ENCODE measurements around the gene ZNF786. TPM values are rescaled to one million over a fixed set of nuclear protein-coding genes. Genes with fewer than 3 reads are reported as not detected.

Gene ZNF786
- total and polyA plus RNA-seq, 9 of the 15 experiments (the other 6 are each of a cell fraction or from before 2014, with no cell fraction given): 0.31 to 5.4 (median 3.0) TPM

DNA sequence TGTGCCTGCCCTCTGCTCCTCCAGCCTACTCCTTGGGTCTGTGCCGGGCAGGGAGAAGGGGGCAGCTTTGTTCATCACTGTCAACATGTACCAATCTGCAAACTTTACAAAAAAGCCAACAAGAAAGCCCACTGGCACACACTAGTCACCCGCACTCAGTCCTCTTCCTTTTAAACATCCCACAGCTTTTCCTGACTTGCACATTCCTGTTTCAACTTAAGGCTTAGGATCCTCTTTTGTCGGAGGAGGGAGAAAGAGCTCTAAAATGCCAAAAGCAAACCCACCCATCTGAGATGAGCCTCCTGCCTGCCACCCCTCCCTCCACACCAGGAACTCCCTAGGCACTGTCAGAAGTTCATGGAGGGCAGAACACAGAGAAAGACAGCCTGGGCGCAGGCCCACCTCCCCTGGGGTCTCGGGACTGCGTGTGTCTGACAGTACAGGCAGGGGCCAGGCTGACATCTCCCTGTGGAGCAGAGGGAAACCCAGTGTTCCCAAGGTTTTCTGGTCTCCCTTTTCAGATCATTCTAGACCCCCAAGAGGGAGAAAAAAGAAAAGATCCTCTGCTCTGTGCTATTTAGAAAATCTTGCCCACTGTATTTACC lies 67.7 kb downstream of the ZNF786 start:
- H3K9ac ChIP-seq (ENCODE audit: insufficient read depth in 1 of 2, low read depth in 2 of 2, low read length in 2 of 2): peak overlapping the region in 1 of 2 experiments; percentile 76; a peak in 1 of 4 replicates
- ChIA-PET POLR2A (interaction anchor here (0.5 to 1.0 kb wide), 2 partner anchors 12 to 21 kb away, joined by 3 read pairs; no protein-coding TSS in a partner anchor), CTCF (ENCODE audit: low intra/inter-chr PET ratio) (no interaction called here)
- FAIRE-seq (no peak), ATAC-seq (no peak), DNase-seq (ENCODE audit: extremely low read depth in 1 of 4, low spot score in 3 of 4) (no peak)
- no peak overlapping the region for H3K27ac ChIP-seq (ENCODE audit: extremely low read depth, low read depth, low read length)
- intact Hi-C loops (cut with micrococcal nuclease) (no loop called here), in situ Hi-C loops (cut with MboI) (no loop called here)
- H3K4me1 ChIP-seq (replicated peaks in 1 of 2; ENCODE audit: control insufficient read depth in 2 of 2, insufficient read depth in 2 of 2, low read length in 2 of 2): peaks cover 9 to 16% of the 10 kb centered on the region in 2 experiments; a peak in 4 of 5 replicates
- 95% methylated on average over 6 of the region's 6 CpGs for WGBS (ENCODE audit: insufficient coverage, low coverage, missing lambda C conversion rate)
- no peak overlapping the region for H3K4me2 ChIP-seq (ENCODE audit: insufficient read depth, low read length)
- H3K4me3 ChIP-seq: no peak overlapping the region
- H3K9me3 ChIP-seq (replicated peaks; ENCODE audit: control insufficient read depth, insufficient read depth, low read depth, low read length): no peaks in the 10 kb centered on the region
- H3K36me3 ChIP-seq (ENCODE audit: control insufficient read depth, insufficient read depth, low read length): peaks cover 72% of the 10 kb centered on the region
- H4K20me1 ChIP-seq (replicated peaks; ENCODE audit: control insufficient read depth, insufficient read depth, low read length): peaks cover 8% of the 10 kb centered on the region
- H3K27me3 ChIP-seq (ENCODE audit: control insufficient read depth in 2 of 2, insufficient read depth in 2 of 2, low read length in 2 of 2): no peaks in the 10 kb centered on the region
- H2AFZ ChIP-seq (ENCODE audit: low read depth, low read length): no peak overlapping the region
- H3K79me2 ChIP-seq (ENCODE audit: control insufficient read depth, insufficient read depth, low read length): peaks cover 65% of the 10 kb centered on the region
- H3K9me1 ChIP-seq (ENCODE audit: control insufficient read depth, insufficient read depth, low read length): no peaks in the 10 kb centered on the region
- no TSS peak for BruUV-seq (replicated peaks)
- TF ChIP-seq POLR2AphosphoS5 (IDR thresholded peaks at IDR 0.05; ENCODE audit: control insufficient read depth, insufficient read depth, low read depth, low read length) (0 out of 2 replicates have a peak, but pooled peaks have one; percentile 8), CXXC5 (CRISPR knock-in tag; IDR thresholded peaks at IDR 0.05) (no peak)

DNA sequence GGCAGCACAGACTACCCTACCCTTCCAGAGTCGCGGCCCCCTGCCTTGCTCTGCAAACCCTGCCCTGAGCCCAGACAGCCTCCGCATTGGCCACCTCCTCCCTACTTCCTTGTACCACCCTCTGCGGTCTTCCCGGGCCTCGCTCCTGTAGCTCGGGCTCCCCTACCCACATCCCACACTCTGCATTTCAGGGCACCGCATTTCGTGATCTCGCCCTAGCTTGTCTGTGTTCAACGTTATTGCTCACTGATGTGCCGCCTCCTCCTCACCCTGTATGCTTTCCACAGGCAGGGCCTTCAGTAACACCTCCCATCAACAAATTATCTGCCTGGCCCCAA lies 68.8 kb downstream of the ZNF786 start:
- ChIA-PET POLR2A (interaction anchor here (0.6 to 2.4 kb wide), 3 partner anchors 9 to 16 kb away, joined by 3 to 8 read pairs (median 3); no protein-coding TSS in a partner anchor), CTCF (ENCODE audit: low intra/inter-chr PET ratio) (no interaction called here)
- no peak overlapping the region for H3K4me3 ChIP-seq
- no TSS peak for BruUV-seq (replicated peaks)
- peaks cover 74% of the 10 kb centered on the region for H3K36me3 ChIP-seq (ENCODE audit: control insufficient read depth, insufficient read depth, low read length)
- 91% methylated on average over 12 of the region's 12 CpGs for WGBS (ENCODE audit: insufficient coverage, low coverage, missing lambda C conversion rate)
- FAIRE-seq (no peak), DNase-seq (ENCODE audit: extremely low read depth in 1 of 4, low spot score in 3 of 4) (no peak), ATAC-seq (no peak)
- H3K79me2 ChIP-seq (ENCODE audit: control insufficient read depth, insufficient read depth, low read length): peaks cover 54% of the 10 kb centered on the region
- H3K9ac ChIP-seq (ENCODE audit: insufficient read depth in 1 of 2, low read depth in 2 of 2, low read length in 2 of 2): peak overlapping the region in 1 of 2 experiments; percentile 80; a peak in 2 of 4 replicates
- H3K27ac ChIP-seq (ENCODE audit: extremely low read depth, low read depth, low read length): no peak overlapping the region
- no peak overlapping the region for H2AFZ ChIP-seq (ENCODE audit: low read depth, low read length)
- H3K4me1 ChIP-seq (replicated peaks in 1 of 2; ENCODE audit: control insufficient read depth in 2 of 2, insufficient read depth in 2 of 2, low read length in 2 of 2): peaks cover under 1 to 13% of the 10 kb centered on the region in 2 experiments; a peak in 4 of 5 replicates
- TF ChIP-seq POLR2A (conservative IDR thresholded peaks at IDR 0.05): 0 out of 2 replicates have a peak, but pooled peaks have one; percentile 21
- no peak for TF ChIP-seq CBX1 (IDR thresholded peaks at IDR 0.05; ENCODE audit: low read depth)
- TF ChIP-seq POLR2G (IDR thresholded peaks at IDR 0.05; ENCODE audit: low read depth, low read length): 0 out of 2 replicates have a peak, but pooled peaks have one; percentile 36
- 0 out of 2 replicates have a peak, but pooled peaks have one; percentile 27 for TF ChIP-seq RBFOX2 (IDR thresholded peaks at IDR 0.05; ENCODE audit: low read depth, low read length)
- TF ChIP-seq CLOCK (CRISPR knock-in tag; IDR thresholded peaks at IDR 0.05; ENCODE audit: borderline replicate concordance): no peak
- TF ChIP-seq TARDBP (IDR thresholded peaks at IDR 0.05): no peak
- no peaks in the 10 kb centered on the region for H3K27me3 ChIP-seq (ENCODE audit: control insufficient read depth in 2 of 2, insufficient read depth in 2 of 2, low read length in 2 of 2)
- H4K20me1 ChIP-seq (replicated peaks; ENCODE audit: control insufficient read depth, insufficient read depth, low read length): peaks cover 8% of the 10 kb centered on the region
- intact Hi-C loops (cut with micrococcal nuclease): no loop called here
- no peaks in the 10 kb centered on the region for H3K9me1 ChIP-seq (ENCODE audit: control insufficient read depth, insufficient read depth, low read length)
- H3K9me3 ChIP-seq (replicated peaks; ENCODE audit: control insufficient read depth, insufficient read depth, low read depth, low read length): no peaks in the 10 kb centered on the region
- in situ Hi-C loops (cut with MboI): no loop called here
- H3K4me2 ChIP-seq (ENCODE audit: insufficient read depth, low read length): no peak overlapping the region
